GM12873 (cell line): ENCODE data around the gene TWNK.

Source experiments
- TF ChIP-seq, protein P1 (sequence below): IDR thresholded peaks from 2 replicates; pipeline ENCODE4 v1.5.1; 2012; ENCODE audit warnings: low read depth, mild to moderate bottlenecking, moderate library complexity, low read length, control low read depth; ENCODE audit not compliant: insufficient read depth; ENCODE audit errors: missing control alignments

TWNK gene

DNA sequence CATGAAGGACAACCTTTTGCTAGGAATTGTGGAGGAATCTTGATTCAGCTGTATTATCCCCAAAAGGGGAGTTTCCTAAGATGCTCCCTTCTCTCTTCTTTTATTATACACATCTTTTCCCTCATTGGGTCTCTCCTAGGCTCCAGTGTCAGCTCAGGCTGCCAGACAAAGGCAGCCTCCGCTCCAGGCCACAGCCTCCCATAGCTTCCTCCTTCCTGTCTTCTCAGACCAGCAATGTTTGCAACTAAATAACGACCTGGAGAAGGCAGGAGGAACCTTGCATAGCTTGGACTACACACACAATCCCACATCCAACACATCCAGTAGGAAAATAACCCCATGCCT lies 56.0 kb downstream of the TWNK start:
- TF ChIP-seq, protein P1, sequence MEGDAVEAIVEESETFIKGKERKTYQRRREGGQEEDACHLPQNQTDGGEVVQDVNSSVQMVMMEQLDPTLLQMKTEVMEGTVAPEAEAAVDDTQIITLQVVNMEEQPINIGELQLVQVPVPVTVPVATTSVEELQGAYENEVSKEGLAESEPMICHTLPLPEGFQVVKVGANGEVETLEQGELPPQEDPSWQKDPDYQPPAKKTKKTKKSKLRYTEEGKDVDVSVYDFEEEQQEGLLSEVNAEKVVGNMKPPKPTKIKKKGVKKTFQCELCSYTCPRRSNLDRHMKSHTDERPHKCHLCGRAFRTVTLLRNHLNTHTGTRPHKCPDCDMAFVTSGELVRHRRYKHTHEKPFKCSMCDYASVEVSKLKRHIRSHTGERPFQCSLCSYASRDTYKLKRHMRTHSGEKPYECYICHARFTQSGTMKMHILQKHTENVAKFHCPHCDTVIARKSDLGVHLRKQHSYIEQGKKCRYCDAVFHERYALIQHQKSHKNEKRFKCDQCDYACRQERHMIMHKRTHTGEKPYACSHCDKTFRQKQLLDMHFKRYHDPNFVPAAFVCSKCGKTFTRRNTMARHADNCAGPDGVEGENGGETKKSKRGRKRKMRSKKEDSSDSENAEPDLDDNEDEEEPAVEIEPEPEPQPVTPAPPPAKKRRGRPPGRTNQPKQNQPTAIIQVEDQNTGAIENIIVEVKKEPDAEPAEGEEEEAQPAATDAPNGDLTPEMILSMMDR, result no peak
